ENCODE data around the gene WDR1. TPM values are rescaled to one million over a fixed set of nuclear protein-coding genes. Genes with fewer than 3 reads are reported as not detected.

Gene WDR1
- total RNA-seq, 2 experiments from 2014 or later: 77.6 to 152 TPM

GRCh38 chr4:10122236-10122932 lies 5.8 kb upstream of the WDR1 start:
- TF ChIP-seq CTCF (conservative IDR thresholded peaks at IDR 0.05; ENCODE audit: low read length) (no peak), EZH2phosphoT487 (IDR thresholded peaks at IDR 0.05; ENCODE audit: borderline replicate concordance, low read depth, low read length) (no peak)
- H3K4me2 ChIP-seq (ENCODE audit: low read length): no peak overlapping the region
- H2AFZ ChIP-seq (ENCODE audit: low read length): no peak overlapping the region
- no TSS peak for BruUV-seq (replicated peaks)
- no peaks in the 10 kb centered on the region for H3K9me3 ChIP-seq (ENCODE audit: low read length)
- no peak overlapping the region for H3K4me3 ChIP-seq (ENCODE audit: low read depth, low read length, poor library complexity, severe bottlenecking)
- no peak for DNase-seq (ENCODE audit: low spot score)
- ChIA-PET CTCF (ENCODE audit: unreplicated experiment) (no interaction called here), POLR2A (interaction anchor here (0.7 kb wide), 1 partner anchor 11 kb away, joined by 3 read pairs; no protein-coding TSS in a partner anchor)
- intact Hi-C loops (cut with micrococcal nuclease; ENCODE audit: unreplicated experiment): no loop called here
- no peaks in the 10 kb centered on the region for H3K36me3 ChIP-seq (ENCODE audit: insufficient read depth, low read length)
- no peak overlapping the region for H3K27ac ChIP-seq (ENCODE audit: low read depth, low read length, poor library complexity, severe bottlenecking)
- H3K79me2 ChIP-seq (ENCODE audit: insufficient read depth, low read depth, low read length): no peaks in the 10 kb centered on the region
- peaks cover 21% of the 10 kb centered on the region for H3K4me1 ChIP-seq (ENCODE audit: insufficient read depth, low read length, poor library complexity, severe bottlenecking)
- no peaks in the 10 kb centered on the region for H4K20me1 ChIP-seq (ENCODE audit: insufficient read depth, low read length)
- no peaks in the 10 kb centered on the region for H3K9me2 ChIP-seq (ENCODE audit: insufficient read depth, low read length)

- no TSS peak for BruUV-seq (replicated peaks)
- Histone ChIP-seq H3K4me1 (ENCODE audit: insufficient read depth, low read length, poor library complexity, severe bottlenecking) (peaks cover 21% of the 10 kb centered on the region), H3K4me2 (ENCODE audit: low read length) (no peak overlapping the region), H3K79me2 (ENCODE audit: insufficient read depth, low read depth, low read length) (no peaks in the 10 kb centered on the region), H3K9me3 (ENCODE audit: low read length) (no peaks in the 10 kb centered on the region), H3K27ac (ENCODE audit: low read depth, low read length, poor library complexity, severe bottlenecking) (no peak overlapping the region), H4K20me1 (ENCODE audit: insufficient read depth, low read length) (no peaks in the 10 kb centered on the region), H3K4me3 (ENCODE audit: low read depth, low read length, poor library complexity, severe bottlenecking) (no peak overlapping the region), H2AFZ (ENCODE audit: low read length) (no peak overlapping the region), H3K9me2 (ENCODE audit: insufficient read depth, low read length) (no peaks in the 10 kb centered on the region), H3K36me3 (ENCODE audit: insufficient read depth, low read length) (no peaks in the 10 kb centered on the region)
- ChIA-PET POLR2A (interaction anchor here (0.7 to 0.9 kb wide), 3 partner anchors 11 to 152 kb away, joined by 3 read pairs; no protein-coding TSS in a partner anchor), CTCF (ENCODE audit: unreplicated experiment) (no interaction called here)
- intact Hi-C loops (cut with micrococcal nuclease; ENCODE audit: unreplicated experiment): no loop called here
- DNase-seq (ENCODE audit: low spot score): no peak
- no peak for TF ChIP-seq EZH2phosphoT487 (IDR thresholded peaks at IDR 0.05; ENCODE audit: borderline replicate concordance, low read depth, low read length)
- no peak for TF ChIP-seq CTCF (conservative IDR thresholded peaks at IDR 0.05; ENCODE audit: low read length)
Measured at GRCh38 chr4:10121568-10122208, 5.1 kb upstream of the WDR1 start.
